Thoracic aorta (tissue), 2 donors: Measurements from ENCODE around the gene A2M. TPM values are rescaled to one million over a fixed set of nuclear protein-coding genes. Genes with fewer than 3 reads are reported as not detected.

Experiments used
- ATAC-seq: fragments of 150-250 bp; one replicate; pipeline ENCODE4 v1.8.0; 2017; ENCODE audit warnings: low read depth; ENCODE audit not compliant: insufficient number of reproducible peaks, low FRiP score
- DNase-seq: peaks from one replicate; pipeline ENCODE4 v3.0.0-alpha.2; 2020; ENCODE audit warnings: low spot score
- H3K27ac ChIP-seq, 2 donors: fragments of 200-600 bp; sonication (generic); 1 replicate in 1 of 2; 2 replicates in 1 of 2; pipeline ENCODE4 v1.5.1; 2016; ENCODE audit warnings: mild to moderate bottlenecking in 2 of 2, moderate library complexity in 2 of 2
- H3K27me3 ChIP-seq: fragments of 200-600 bp; sonication (generic); replicated peaks from 2 replicates; pipeline ENCODE4 v1.6.0; 2016; ENCODE audit warnings: mild to moderate bottlenecking; ENCODE audit not compliant: insufficient read depth
- H3K36me3 ChIP-seq: fragments of 200-600 bp; sonication (generic); one replicate; pipeline ENCODE4 v1.5.1; 2016
- H3K4me1 ChIP-seq, 2 donors: fragments of 200-600 bp; sonication (generic); 1 replicate in 1 of 2; 2 replicates in 1 of 2; pipeline versions ENCODE4 v1.5.1 to v1.6.0; 2016; ENCODE audit warnings: low read depth in 2 of 2, mild to moderate bottlenecking in 1 of 2; ENCODE audit not compliant: control insufficient read depth in 1 of 2
- H3K4me3 ChIP-seq: fragments of 200-600 bp; sonication (generic); 2 replicates; pipeline ENCODE4 v1.5.1; 2016; ENCODE audit warnings: mild to moderate bottlenecking
- H3K9me3 ChIP-seq: fragments of 200-600 bp; sonication (generic); 2 replicates; pipeline ENCODE4 v1.5.1; 2016
- CTCF ChIP-seq: fragments of 200-600 bp; sonication (generic); IDR thresholded peaks from one replicate; pipeline ENCODE4 v1.5.1; 2019; ENCODE audit warnings: antibody characterized with exemption
- total RNA-seq, 2 donors: library from RNA; depleted of rRNA; stranded (reverse); fragments of >200 nt; gene quantifications; one replicate each; pipeline versions ENCODE4 v1.1.0 to v1.2.3, GENCODE V29; 2016

A2M gene
- total RNA-seq, 2 donors from 2014 or later, result 1,073 to 1,118 TPM

- H3K9me3 ChIP-seq, result no peaks in the 10 kb centered on the region
- no peak overlapping the region for H3K4me3 ChIP-seq
- H3K27ac ChIP-seq, result no peak overlapping the region
- no peaks in the 10 kb centered on the region for H3K27me3 ChIP-seq
- no peaks in the 10 kb centered on the region for H3K4me1 ChIP-seq
- peaks cover 74% of the 10 kb centered on the region for H3K36me3 ChIP-seq
- DNase-seq (no peak), ATAC-seq (no peak)
- no peak for TF ChIP-seq CTCF
These were observed 43.8 kb downstream of the A2M start for GRCh38 chr12:9071969-9072368.

GRCh38 chr12:9071518-9071917, 44.2 kb downstream of the A2M start:
- no peak overlapping the region for H3K27ac ChIP-seq
- H3K9me3 ChIP-seq, result no peaks in the 10 kb centered on the region
- H3K36me3 ChIP-seq, result peaks cover 70% of the 10 kb centered on the region
- DNase-seq (no peak), ATAC-seq (no peak)
- H3K4me1 ChIP-seq, result no peaks in the 10 kb centered on the region
- no peak for TF ChIP-seq CTCF
- H3K4me3 ChIP-seq, result no peak overlapping the region
- no peaks in the 10 kb centered on the region for H3K27me3 ChIP-seq

GRCh38 chr12:9070351-9070750, 45.4 kb downstream of the A2M start:
- no peak overlapping the region for H3K27ac ChIP-seq
- no peak overlapping the region for H3K4me3 ChIP-seq
- H3K27me3 ChIP-seq, result no peaks in the 10 kb centered on the region
- peaks cover 65% of the 10 kb centered on the region for H3K36me3 ChIP-seq
- peaks cover 3 to 9% of the 10 kb centered on the region in 2 donors for H3K4me1 ChIP-seq
- TF ChIP-seq CTCF, result no peak
- ATAC-seq, result no peak
- no peaks in the 10 kb centered on the region for H3K9me3 ChIP-seq
- no peak for DNase-seq

- Histone ChIP-seq H3K4me1 (peaks cover 3 to 16% of the 10 kb centered on the region in 2 donors), H3K27me3 (no peaks in the 10 kb centered on the region), H3K9me3 (no peaks in the 10 kb centered on the region), H3K27ac (no peak overlapping the region), H3K36me3 (peaks cover 49% of the 10 kb centered on the region), H3K4me3 (no peak overlapping the region)
- DNase-seq, result no peak
- no peak for ATAC-seq
- TF ChIP-seq CTCF, result no peak
These were observed 47.1 kb downstream of the A2M start for GRCh38 chr12:9068600-9068999.

- H3K36me3 ChIP-seq, result peaks cover 47% of the 10 kb centered on the region
- TF ChIP-seq CTCF, result no peak
- H3K27ac ChIP-seq, result no peak overlapping the region
- H3K27me3 ChIP-seq, result no peaks in the 10 kb centered on the region
- H3K4me1 ChIP-seq, result peaks cover 3 to 19% of the 10 kb centered on the region in 2 donors
- ATAC-seq, result no peak
- no peaks in the 10 kb centered on the region for H3K9me3 ChIP-seq
- no peak for DNase-seq
- no peak overlapping the region for H3K4me3 ChIP-seq
These were observed 47.6 kb downstream of the A2M start for GRCh38 chr12:9068086-9068485.
